Measurements from ENCODE around the gene DGKG. TPM values are rescaled to one million over a fixed set of nuclear protein-coding genes. Genes with fewer than 3 reads are reported as not detected.

The DGKG gene
- total and polyA plus RNA-seq, 4 donors = 0.84 to 7.8 (median 1.7) TPM

GRCh38 chr3:186260726-186261125 is 101.3 kb downstream of the DGKG start:
- WGBS = 96% methylated on average over 4 of the region's 4 CpGs
- H3K9me3 ChIP-seq (ENCODE audit: control insufficient read depth in 4 of 4, low read length in 3 of 4) = no peaks in the 10 kb centered on the region
- TF ChIP-seq TAF1 (conservative IDR thresholded peaks at IDR 0.05) (no peak), NR2F2 (IDR thresholded peaks at IDR 0.05) (no peak), YY1 (IDR thresholded peaks at IDR 0.05) (no peak), GABPA (IDR thresholded peaks at IDR 0.05 in 1 of 2, conservative IDR thresholded peaks at IDR 0.05 in 1 of 2) (no peak)
- TF ChIP-seq, protein P1, sequence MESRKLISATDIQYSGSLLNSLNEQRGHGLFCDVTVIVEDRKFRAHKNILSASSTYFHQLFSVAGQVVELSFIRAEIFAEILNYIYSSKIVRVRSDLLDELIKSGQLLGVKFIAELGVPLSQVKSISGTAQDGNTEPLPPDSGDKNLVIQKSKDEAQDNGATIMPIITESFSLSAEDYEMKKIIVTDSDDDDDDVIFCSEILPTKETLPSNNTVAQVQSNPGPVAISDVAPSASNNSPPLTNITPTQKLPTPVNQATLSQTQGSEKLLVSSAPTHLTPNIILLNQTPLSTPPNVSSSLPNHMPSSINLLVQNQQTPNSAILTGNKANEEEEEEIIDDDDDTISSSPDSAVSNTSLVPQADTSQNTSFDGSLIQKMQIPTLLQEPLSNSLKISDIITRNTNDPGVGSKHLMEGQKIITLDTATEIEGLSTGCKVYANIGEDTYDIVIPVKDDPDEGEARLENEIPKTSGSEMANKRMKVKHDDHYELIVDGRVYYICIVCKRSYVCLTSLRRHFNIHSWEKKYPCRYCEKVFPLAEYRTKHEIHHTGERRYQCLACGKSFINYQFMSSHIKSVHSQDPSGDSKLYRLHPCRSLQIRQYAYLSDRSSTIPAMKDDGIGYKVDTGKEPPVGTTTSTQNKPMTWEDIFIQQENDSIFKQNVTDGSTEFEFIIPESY (IDR thresholded peaks at IDR 0.05) = no peak
- TF ChIP-seq, protein P2, sequence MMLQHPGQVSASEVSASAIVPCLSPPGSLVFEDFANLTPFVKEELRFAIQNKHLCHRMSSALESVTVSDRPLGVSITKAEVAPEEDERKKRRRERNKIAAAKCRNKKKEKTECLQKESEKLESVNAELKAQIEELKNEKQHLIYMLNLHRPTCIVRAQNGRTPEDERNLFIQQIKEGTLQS (IDR thresholded peaks at IDR 0.05) = no peak

GRCh38 chr3:186259612-186260383 is 102.2 kb downstream of the DGKG start:
- DNase-seq (ENCODE audit: low spot score) = peak; percentile 67
- H3K27ac ChIP-seq (ENCODE audit: low read depth in 1 of 2, low read length in 2 of 2) = no peak overlapping the region
- no peaks in the 10 kb centered on the region for H3K36me3 ChIP-seq (ENCODE audit: control insufficient read depth in 4 of 4, insufficient read depth in 3 of 4, low read depth in 1 of 4, low read length in 3 of 4)
- no peak overlapping the region for H3K4me3 ChIP-seq (ENCODE audit: low read depth in 1 of 3, low read length in 3 of 3)
- H3K9me3 ChIP-seq (ENCODE audit: control insufficient read depth in 4 of 4, low read length in 3 of 4) = no peaks in the 10 kb centered on the region
- no peaks in the 10 kb centered on the region for H3K27me3 ChIP-seq (ENCODE audit: control insufficient read depth in 4 of 4, insufficient read depth in 4 of 4, low read length in 3 of 4)
- peaks cover 0 to 4% (median 0%) of the 10 kb centered on the region in 4 donors for H3K4me1 ChIP-seq (ENCODE audit: control insufficient read depth in 4 of 4, insufficient read depth in 4 of 4, low read length in 3 of 4)
- TF ChIP-seq RXRA (IDR thresholded peaks at IDR 0.05) (peak in 1 of 2 donors; percentile 23), RAD21 (IDR thresholded peaks at IDR 0.05) (peak; percentile 95 to 98), FOXA2 (IDR thresholded peaks at IDR 0.05) (no peak), CTCF (IDR thresholded peaks at IDR 0.05; ENCODE audit: low read depth, low read length, missing input control) (peak; percentile 88)
- TF ChIP-seq, protein P2 (IDR thresholded peaks at IDR 0.05) = no peak
- WGBS = 20% methylated on average over 15 of the region's 15 CpGs
- no peak overlapping the region for H3K9ac ChIP-seq (ENCODE audit: low read depth in 1 of 2, low read length in 2 of 2)

More at GRCh38 chr3:186260726-186261125, 101.3 kb downstream of the DGKG start:
- no peaks in the 10 kb centered on the region for H3K36me3 ChIP-seq (ENCODE audit: control insufficient read depth in 4 of 4, insufficient read depth in 3 of 4, low read depth in 1 of 4, low read length in 3 of 4)
- no peak overlapping the region for H3K27ac ChIP-seq (ENCODE audit: low read depth in 1 of 2, low read length in 2 of 2)
- peaks cover 0 to 4% (median 0%) of the 10 kb centered on the region in 4 donors for H3K4me1 ChIP-seq (ENCODE audit: control insufficient read depth in 4 of 4, insufficient read depth in 4 of 4, low read length in 3 of 4)
- H3K27me3 ChIP-seq (ENCODE audit: control insufficient read depth in 4 of 4, insufficient read depth in 4 of 4, low read length in 3 of 4) = no peaks in the 10 kb centered on the region
- no peak for DNase-seq (ENCODE audit: low spot score)
- no peak overlapping the region for H3K9ac ChIP-seq (ENCODE audit: low read depth in 1 of 2, low read length in 2 of 2)
- no peak overlapping the region for H3K4me3 ChIP-seq (ENCODE audit: low read depth in 1 of 3, low read length in 3 of 3)

GRCh38 chr3:186258968-186259367 is 103.1 kb downstream of the DGKG start:
- no peak overlapping the region for H3K9ac ChIP-seq (ENCODE audit: low read depth in 1 of 2, low read length in 2 of 2)
- 53% methylated on average over 12 of the region's 12 CpGs for WGBS

More at GRCh38 chr3:186258968-186259367, 103.1 kb downstream of the DGKG start:
- TF ChIP-seq, protein P3, sequence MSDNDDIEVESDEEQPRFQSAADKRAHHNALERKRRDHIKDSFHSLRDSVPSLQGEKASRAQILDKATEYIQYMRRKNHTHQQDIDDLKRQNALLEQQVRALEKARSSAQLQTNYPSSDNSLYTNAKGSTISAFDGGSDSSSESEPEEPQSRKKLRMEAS (IDR thresholded peaks at IDR 0.05) = no peak
- TF ChIP-seq EGR1 (IDR thresholded peaks at IDR 0.05; ENCODE audit: low read depth in 2 of 2) (no peak), FOXA2 (IDR thresholded peaks at IDR 0.05) (no peak), HNF4A (conservative IDR thresholded peaks at IDR 0.05) (no peak), FOXA1 (IDR thresholded peaks at IDR 0.05) (no peak)
- DNase-seq (ENCODE audit: low spot score) = no peak
- Histone ChIP-seq H3K27me3 (ENCODE audit: control insufficient read depth in 4 of 4, insufficient read depth in 4 of 4, low read length in 3 of 4) (no peaks in the 10 kb centered on the region), H3K27ac (ENCODE audit: low read depth in 1 of 2, low read length in 2 of 2) (no peak overlapping the region), H3K36me3 (ENCODE audit: control insufficient read depth in 4 of 4, insufficient read depth in 3 of 4, low read depth in 1 of 4, low read length in 3 of 4) (no peaks in the 10 kb centered on the region), H3K4me1 (ENCODE audit: control insufficient read depth in 4 of 4, insufficient read depth in 4 of 4, low read length in 3 of 4) (peaks cover 0 to 4% (median 0%) of the 10 kb centered on the region in 4 donors), H3K4me3 (ENCODE audit: low read depth in 1 of 3, low read length in 3 of 3) (no peak overlapping the region), H3K9me3 (ENCODE audit: control insufficient read depth in 4 of 4, low read length in 3 of 4) (no peaks in the 10 kb centered on the region)

Measured in liver (tissue), 9 donors.